GM19468 (cell line): Measurements from ENCODE around the gene ERICH6.
"Not testable (repeated sequence)": the region's sequence is repeated elsewhere in the genome, so short reads cannot be mapped to it uniquely, and the experiment has no call there.

ENCODE experiments used
- ATAC-seq: cut with Tn5 transposase; IDR thresholded peaks from one replicate; pipeline ENCODE4 v1.9.1; 2021; ENCODE audit warnings: mild to moderate bottlenecking, moderate library complexity, moderate number of reproducible peaks; ENCODE audit not compliant: unreplicated experiment; ENCODE audit errors: extremely low read depth

ERICH6 gene

DNA sequence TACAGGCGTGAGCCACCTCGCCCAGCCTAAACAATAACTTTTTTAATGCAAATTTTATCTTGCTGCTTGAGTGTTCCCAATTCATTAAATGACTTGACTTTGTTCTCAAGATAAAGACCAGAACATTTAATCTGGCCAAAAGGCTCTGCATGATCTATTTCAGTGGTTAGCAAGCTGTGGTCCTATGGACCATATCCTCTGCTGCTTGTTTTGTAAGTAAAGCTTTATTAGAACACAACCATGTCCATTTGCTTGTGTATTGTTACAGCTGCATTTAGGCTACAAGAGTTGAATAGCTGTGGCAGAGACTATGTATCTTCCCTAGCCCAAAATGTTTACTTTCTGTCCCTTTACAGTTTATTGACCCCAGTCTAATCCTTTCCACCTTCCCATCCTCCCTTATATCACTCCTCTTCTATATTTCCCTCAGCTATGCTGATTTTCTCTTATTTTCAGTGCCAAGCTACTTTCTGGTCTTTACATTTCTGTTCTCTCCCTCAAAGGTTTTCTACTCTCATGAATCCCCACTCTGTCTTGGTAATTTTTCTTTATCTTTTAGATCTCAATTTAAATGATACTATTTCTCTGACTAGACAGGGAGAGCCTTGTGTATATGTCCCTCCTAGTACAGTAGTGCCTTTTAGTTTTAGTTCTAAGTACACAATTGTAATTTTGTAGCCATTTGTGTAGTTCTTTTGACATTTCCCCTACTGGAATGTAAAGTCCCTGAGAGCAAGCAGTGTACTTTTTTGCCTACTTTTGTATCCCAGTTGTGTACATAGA is 77.4 kb downstream of the ERICH6 start:
- ATAC-seq: no peak

DNA sequence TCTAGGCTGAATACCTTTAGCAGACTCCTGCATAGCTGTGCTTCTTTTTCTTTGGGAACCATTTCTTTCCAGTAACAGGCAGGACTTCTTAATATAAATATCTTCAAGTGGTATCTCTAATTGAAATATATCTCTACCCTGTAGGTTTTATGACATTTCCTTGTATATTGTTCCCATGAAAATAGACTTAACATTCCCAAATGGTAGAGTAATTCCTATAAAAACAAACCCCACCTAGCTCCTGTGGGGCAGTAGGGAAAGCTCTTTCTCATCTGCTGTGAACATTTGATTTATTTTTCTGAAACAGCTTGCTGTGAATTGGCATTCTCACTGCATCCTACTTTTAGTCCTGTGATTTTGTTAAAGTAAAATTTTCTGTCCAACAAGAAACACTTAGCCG is 79.8 kb downstream of the ERICH6 start:
- no peak for ATAC-seq

DNA sequence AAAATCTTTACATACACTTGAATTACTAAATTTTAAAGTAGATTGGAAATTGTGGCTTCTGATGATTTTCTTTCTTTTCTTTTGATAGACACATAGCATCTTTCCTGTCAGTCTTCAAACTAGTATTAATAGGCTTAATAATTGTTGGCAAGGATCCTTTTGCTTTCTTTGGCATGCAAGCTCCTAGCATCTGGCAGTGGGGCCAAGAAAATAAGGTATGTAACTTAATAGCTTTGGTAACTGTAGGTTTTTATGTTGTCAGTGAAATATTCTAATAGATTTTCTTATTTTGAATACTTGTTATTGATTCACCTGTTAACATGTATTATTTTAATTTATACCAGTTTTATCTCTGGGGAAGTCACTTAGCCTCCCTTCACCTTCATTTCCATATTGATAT is 80.8 kb downstream of the ERICH6 start:
- ATAC-seq: not testable (repeated sequence)

DNA sequence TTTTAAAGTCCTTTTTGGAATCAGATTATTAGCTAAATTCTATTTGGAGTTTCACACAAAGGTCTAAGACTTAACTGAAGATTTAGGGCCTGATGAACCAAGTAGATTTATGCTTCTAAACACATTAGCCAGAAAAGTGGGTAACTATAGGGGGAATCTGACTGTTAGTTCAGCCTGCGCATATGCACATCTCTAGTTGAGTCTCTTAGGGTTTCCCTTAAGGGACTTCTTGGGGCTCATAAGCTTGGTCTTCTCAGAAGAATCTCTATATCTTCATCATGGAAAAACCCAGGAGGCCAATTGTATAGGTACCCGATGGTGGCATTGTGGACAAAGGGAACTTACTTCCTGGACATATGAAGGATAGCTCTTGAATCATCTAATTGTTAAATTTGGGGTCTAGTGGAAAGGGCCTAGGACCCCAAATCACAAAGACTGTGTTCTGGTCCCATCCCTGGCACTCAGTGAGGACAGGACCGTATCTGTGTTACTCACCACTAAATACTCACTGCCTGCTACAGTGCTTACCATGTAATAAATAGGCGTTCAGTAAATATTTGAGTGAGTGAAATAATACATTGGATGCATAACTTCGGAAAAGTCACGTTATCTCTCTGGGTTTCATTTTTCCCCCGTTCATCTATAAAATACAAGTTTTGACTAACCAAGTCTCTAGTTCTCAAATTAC is 83.6 kb downstream of the ERICH6 start:
- no peak for ATAC-seq

DNA sequence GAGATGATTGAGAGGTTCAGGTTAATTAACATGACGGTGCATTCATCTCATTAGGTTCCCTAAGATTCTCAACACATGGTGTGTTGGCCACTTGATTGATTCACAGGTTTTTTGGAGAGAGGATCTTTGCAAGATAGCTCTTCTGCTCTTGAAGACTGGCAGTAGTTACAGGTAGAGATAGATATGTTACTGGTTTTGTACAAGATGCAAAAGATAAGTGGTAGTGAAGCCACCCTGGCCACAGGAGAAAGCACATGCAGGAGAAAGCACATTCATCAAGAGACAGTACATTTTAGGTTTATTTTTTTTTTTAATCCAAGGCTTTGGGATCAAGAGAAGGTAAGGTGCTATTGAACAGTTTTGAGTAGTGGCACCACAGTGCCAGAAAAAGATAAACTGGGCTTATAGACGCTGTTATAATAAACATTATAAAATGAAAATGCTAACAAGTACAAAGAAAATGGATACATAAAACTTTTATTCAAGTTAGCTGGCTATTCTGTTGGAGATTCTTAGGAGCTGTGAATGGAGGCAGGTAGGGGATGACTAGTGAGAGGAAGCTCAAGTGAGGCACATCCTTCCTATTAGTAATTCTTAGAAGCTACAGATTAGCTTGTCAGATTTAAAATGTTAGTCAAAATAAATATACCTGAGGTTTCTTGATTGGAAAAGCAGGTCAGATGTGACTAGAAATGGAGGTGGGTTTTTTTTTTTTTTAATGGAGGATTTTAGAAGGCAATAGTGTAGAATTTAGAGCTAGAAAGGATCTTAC is 89.8 kb downstream of the ERICH6 start:
- ATAC-seq: no peak

DNA sequence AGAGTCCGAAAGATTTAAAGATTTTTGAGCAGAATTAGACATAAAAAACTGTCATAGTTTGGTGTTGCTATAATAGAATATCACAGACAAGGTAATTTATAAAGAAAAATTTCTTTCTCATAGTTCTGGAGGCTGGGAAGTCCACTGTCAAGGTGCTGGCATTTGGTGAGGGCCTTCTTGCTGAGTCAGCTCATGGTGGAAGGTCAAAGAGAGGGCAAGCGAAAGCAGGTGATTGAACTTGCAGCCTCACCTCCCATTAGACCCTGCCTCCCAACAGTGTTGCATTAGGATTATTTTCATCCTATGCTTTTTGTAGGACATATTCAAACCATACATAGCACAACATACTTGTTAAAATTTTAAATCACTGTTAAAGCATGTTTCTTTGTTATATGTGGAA is 90.7 kb downstream of the ERICH6 start:
- no peak for ATAC-seq

DNA sequence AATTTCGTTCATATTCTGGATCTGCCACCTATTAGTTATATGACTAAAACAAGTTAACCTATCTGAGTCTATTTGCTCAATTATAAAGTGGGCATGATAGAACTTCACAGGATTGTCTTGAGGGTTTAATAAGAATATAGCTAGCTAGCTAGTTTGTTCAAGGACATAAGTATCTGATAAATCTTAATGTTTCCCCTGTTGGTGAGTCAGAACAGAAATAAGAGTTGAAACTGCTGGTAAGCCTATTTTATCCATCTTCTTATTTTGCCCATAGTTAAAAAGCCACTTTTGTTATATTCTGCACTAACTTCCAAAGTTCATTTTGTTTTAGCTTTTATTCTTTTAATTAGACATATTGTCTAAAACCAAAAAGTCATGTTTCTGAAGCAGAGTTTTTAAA is 91.2 kb downstream of the ERICH6 start:
- no peak for ATAC-seq

DNA sequence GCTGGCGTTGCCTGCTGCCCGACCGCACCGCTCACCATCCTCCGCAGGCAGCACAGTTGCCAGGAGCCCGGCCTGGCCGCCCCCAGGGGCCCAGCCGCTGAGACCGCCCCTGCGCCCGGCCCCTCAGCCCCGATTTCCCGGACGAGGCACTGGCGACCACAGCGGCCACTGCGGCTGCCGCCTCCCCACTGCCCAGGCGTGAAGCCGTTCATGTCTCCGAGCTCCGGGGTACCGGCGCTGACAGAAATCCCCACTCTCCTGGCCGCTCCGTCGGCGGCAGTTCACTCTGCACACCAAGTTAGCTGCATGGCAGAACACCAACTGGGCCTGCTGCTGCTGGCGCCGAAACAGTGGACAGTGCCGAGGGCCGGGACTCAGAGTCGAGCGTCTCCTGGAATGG is 92.1 kb downstream of the ERICH6 start:
- ATAC-seq: no peak

DNA sequence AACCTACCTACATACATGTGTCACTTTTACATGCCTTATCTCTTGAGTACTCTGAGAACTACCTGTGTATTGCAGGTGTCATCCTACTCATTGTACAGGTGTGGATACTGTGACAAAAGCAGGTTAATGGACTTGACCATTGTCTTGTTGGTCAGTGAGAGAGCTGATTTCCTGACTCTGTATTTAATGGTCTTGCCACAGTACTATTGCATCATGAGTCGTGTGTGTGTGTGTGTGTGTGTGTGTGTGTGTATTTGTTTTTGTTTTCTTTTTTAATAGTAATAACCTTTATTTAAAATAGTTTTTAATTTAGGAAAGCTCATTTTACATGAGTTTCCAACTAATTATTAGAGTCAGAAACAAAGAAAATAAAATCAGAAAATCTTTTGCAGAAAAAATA is 92.9 kb downstream of the ERICH6 start:
- no peak for ATAC-seq

DNA sequence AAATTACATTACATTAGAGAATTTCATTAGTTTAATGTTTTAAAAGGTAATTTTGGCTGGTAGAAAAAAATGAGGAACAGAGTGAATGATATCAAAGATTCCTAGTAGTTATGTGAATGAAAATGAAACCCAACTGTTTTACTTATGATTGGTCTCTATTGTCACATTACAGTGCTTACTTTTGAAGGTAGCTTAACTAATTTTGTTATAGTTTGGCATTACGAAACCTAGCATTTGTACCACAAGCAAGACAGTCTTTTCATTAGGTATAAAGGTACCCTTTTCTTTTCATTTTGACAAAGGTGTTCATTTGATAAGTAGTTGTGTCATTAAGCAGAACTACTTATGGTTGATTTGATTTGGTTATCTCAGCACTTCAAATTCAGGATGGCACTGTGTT is 93.7 kb downstream of the ERICH6 start:
- ATAC-seq: no peak
